ENCODE measurements around the gene KDM5C. TPM values are rescaled to one million over a fixed set of nuclear protein-coding genes. Genes with fewer than 3 reads are reported as not detected.

The KDM5C gene
- total and polyA plus RNA-seq, 2 of the 8 experiments (the other 6 are each of a cell fraction or from before 2014, with no cell fraction given) = 42.4 to 82.2 TPM

DNA sequence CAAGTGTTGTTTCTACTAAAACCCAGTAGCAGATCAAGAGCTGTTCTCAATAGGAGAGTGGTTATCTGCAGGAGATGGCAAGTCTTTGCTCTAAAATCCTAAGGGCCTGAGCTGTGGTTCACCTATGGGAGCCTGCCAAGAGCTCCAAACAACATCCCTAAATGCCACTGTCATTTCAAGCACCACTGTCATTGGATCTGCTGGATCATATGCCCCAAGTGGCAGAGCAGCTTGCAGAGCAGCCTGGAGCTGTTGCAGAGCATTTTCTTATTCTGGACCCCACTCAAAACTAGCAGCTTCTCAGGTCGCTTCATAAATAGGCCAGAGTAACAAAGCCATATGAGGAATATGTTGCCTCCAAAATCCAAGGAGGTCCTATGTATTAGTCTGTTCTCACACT lies 71.4 kb downstream of the KDM5C start:
- ChIA-PET CTCF (ENCODE audit: partially characterized antibody) (no interaction called here), POLR2A (ENCODE audit: partially characterized antibody) (no interaction called here)
- Histone ChIP-seq H4K8ac (ENCODE audit: extremely low read depth, insufficient read depth, low read length) (no peak overlapping the region), H3K23me2 (ENCODE audit: low read depth, low read length) (no peaks in the 10 kb centered on the region), H2BK120ac (replicated peaks; ENCODE audit: low read depth, low read length) (no peak overlapping the region), H3K56ac (replicated peaks; ENCODE audit: insufficient read length, low read depth, low read length) (no peak overlapping the region), H3K27me3 (replicated peaks in 1 of 4; ENCODE audit: control insufficient read depth in 3 of 4, extremely low read depth in 1 of 4, insufficient read depth in 3 of 4, low read length in 3 of 4) (no peaks in the 10 kb centered on the region), H3K79me2 (ENCODE audit: control insufficient read depth in 1 of 2, insufficient read depth in 2 of 2, low read length in 2 of 2) (no peaks in the 10 kb centered on the region), H3K9me3 (ENCODE audit: insufficient read depth in 2 of 2, low read depth in 1 of 2, low read length in 1 of 2) (0 out of 4 replicates have a peak, but pooled peaks cover 0 to 4% of the 10 kb centered on the region in 2 experiments), H4K20me1 (replicated peaks in 1 of 2; ENCODE audit: control insufficient read depth in 1 of 2, insufficient read depth in 2 of 2, low read length in 2 of 2) (no peaks in the 10 kb centered on the region), H3K9ac (replicated peaks in 1 of 4; ENCODE audit: extremely low read depth in 1 of 4, low read depth in 3 of 4, low read length in 3 of 4) (no peak overlapping the region), H3K36me3 (ENCODE audit: control insufficient read depth in 2 of 4, insufficient read depth in 4 of 4, low read length in 3 of 4) (no peaks in the 10 kb centered on the region), H4K91ac (replicated peaks; ENCODE audit: insufficient read length, low read length) (no peak overlapping the region), H2AFZ (ENCODE audit: low read length) (no peak overlapping the region), H4K5ac (ENCODE audit: insufficient read length, low read depth, low read length) (no peak overlapping the region), H2BK15ac (ENCODE audit: low read length) (no peak overlapping the region), H3K4me3 (ENCODE audit: extremely low read depth in 1 of 4, insufficient read depth in 2 of 4, low read depth in 3 of 4, low read length in 4 of 4) (no peak overlapping the region), H2AK5ac (ENCODE audit: low read depth, low read length) (no peak overlapping the region), H2BK12ac (ENCODE audit: low read depth, low read length) (no peak overlapping the region), H2BK20ac (ENCODE audit: low read length) (no peak overlapping the region), H3K27ac (ENCODE audit: low read depth, low read length) (no peak overlapping the region), H3K4me2 (ENCODE audit: insufficient read depth in 1 of 2, low read depth in 2 of 2, low read length in 2 of 2) (no peak overlapping the region), H3K18ac (ENCODE audit: extremely low read depth, low read length) (no peak overlapping the region), H3K4ac (replicated peaks; ENCODE audit: insufficient read length, low read depth, low read length) (no peak overlapping the region), H3K4me1 (replicated peaks in 1 of 4; ENCODE audit: control insufficient read depth in 3 of 4, insufficient read depth in 4 of 4, low read length in 3 of 4) (no peaks in the 10 kb centered on the region), H2BK5ac (ENCODE audit: low read depth, low read length) (no peak overlapping the region), H3K79me1 (ENCODE audit: low read depth, low read length) (no peaks in the 10 kb centered on the region), H3K14ac (ENCODE audit: insufficient read length) (no peak overlapping the region), H3K23ac (ENCODE audit: insufficient read length) (no peak overlapping the region)
- no peak for DNase-seq (ENCODE audit: low read depth in 1 of 2, low spot score in 2 of 2)
- FAIRE-seq = no peak
- WGBS, 2 experiments (ENCODE audit: extremely low coverage in 1 of 2, insufficient coverage in 1 of 2, insufficient read length in 1 of 2, insufficient replicate concordance in 2 of 2, low coverage in 1 of 2, low lambda C conversion rate in 2 of 2, missing lambda C conversion rate in 1 of 2) = 100% methylated on average over 1 of the region's 1 CpG; no CpG with 5 or more reads in 1 of the 2 experiments
- TF ChIP-seq CBX5 (IDR thresholded peaks at IDR 0.05; ENCODE audit: low read depth, low read length) (no peak), BCL11A (IDR thresholded peaks at IDR 0.05; ENCODE audit: low read depth in 2 of 2, low read length in 2 of 2) (no peak), SIRT6 (IDR thresholded peaks at IDR 0.05; ENCODE audit: low read length) (no peak)
- TF ChIP-seq, protein P1, sequence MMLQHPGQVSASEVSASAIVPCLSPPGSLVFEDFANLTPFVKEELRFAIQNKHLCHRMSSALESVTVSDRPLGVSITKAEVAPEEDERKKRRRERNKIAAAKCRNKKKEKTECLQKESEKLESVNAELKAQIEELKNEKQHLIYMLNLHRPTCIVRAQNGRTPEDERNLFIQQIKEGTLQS (IDR thresholded peaks at IDR 0.05; ENCODE audit: insufficient read depth, low read depth, low read length) = no peak

Measured in H1 (cell line).